ENCODE measurements around the gene ZCCHC8.

GRCh38 chr12:122508163-122508562 is 7.4 kb upstream of the ZCCHC8 start:
- no peak for TF ChIP-seq CTCF (IDR thresholded peaks at IDR 0.05; ENCODE audit: poor library complexity, severe bottlenecking)
- no peak for TF ChIP-seq POLR2AphosphoS5 (IDR thresholded peaks at IDR 0.05)
- TF ChIP-seq TAF1 (IDR thresholded peaks at IDR 0.05; ENCODE audit: low read depth) = no peak
- no peak for TF ChIP-seq EZH2 (IDR thresholded peaks at IDR 0.05; ENCODE audit: borderline replicate concordance, insufficient read depth, low read length, poor library complexity, severe bottlenecking)
- no peak for TF ChIP-seq REST (IDR thresholded peaks at IDR 0.05; ENCODE audit: borderline replicate concordance)
- TF ChIP-seq MXI1 (conservative IDR thresholded peaks at IDR 0.05; ENCODE audit: poor library complexity, severe bottlenecking) = no peak
